HEK293 (cell line): ENCODE data around the gene CTBP1.

ENCODE experiments used
- CTCF ChIA-PET: fragments of 350-600 bp; formaldehyde crosslinking; extraction: SDS; loops from one replicate; lab custom pipeline; 2021; ENCODE audit warnings: antibody characterized with exemption; lab: Yijun Ruan, JAX
- POLR2A ChIA-PET: fragments of 300-600 bp; formaldehyde crosslinking; extraction: SDS; loops from one replicate; lab custom pipeline; 2020; ENCODE audit warnings: antibody characterized with exemption, inconsistent platforms; lab: Yijun Ruan, JAX
- H3K27ac ChIP-seq: fragments of 200-500 bp; sonication (Bioruptor generic); 2 replicates; pipeline ENCODE4 v1.5.1; 2014; ENCODE audit warnings: low read depth, low read length, control low read depth, inconsistent platforms; ENCODE audit errors: extremely low read depth
- H3K36me3 ChIP-seq, 2 experiments: fragments of 200-500 bp in 1 of 2; sonication (Bioruptor generic) in 1 of 2; 1 replicate in 1 of 2; 2 replicates in 1 of 2; pipeline ENCODE4 v1.5.1; 2014 to 2017; ENCODE audit warnings: inconsistent platforms in 2 of 2, low read length in 2 of 2; ENCODE audit not compliant: control insufficient read depth in 2 of 2, insufficient read depth in 1 of 2
- H3K4me1 ChIP-seq: fragments of 200-500 bp; sonication (Bioruptor generic); 2 replicates; pipeline ENCODE4 v1.5.1; 2014; ENCODE audit warnings: mild to moderate bottlenecking, low read length, inconsistent platforms; ENCODE audit not compliant: control insufficient read depth, insufficient read depth
- H3K4me3 ChIP-seq: 2 replicates; pipeline ENCODE4 v1.5.1; 2011; ENCODE audit warnings: low read depth, mild to moderate bottlenecking, control low read depth, low read length, moderate library complexity
- H3K9me3 ChIP-seq: fragments of 200-500 bp; sonication (Bioruptor generic); 2 replicates; pipeline ENCODE4 v1.5.1; 2014; ENCODE audit warnings: low read depth, low read length, inconsistent platforms; ENCODE audit not compliant: control insufficient read depth, insufficient read depth
- KLF17 ChIP-seq: fragments of 450-650 bp; formaldehyde crosslinking; IDR thresholded peaks from 2 replicates; pipeline ENCODE4 v1.5.1; 2016; ENCODE audit warnings: missing biosample characterization, missing genetic modification characterization
- REPIN1 ChIP-seq: fragments of 450-650 bp; formaldehyde crosslinking; IDR thresholded peaks from 2 replicates; pipeline ENCODE4 v1.5.1; 2017; ENCODE audit warnings: missing biosample characterization, missing genetic modification characterization, low read depth
- YY2 ChIP-seq: fragments of 450-650 bp; formaldehyde crosslinking; IDR thresholded peaks from 2 replicates; pipeline ENCODE4 v1.5.1; 2016; ENCODE audit warnings: missing biosample characterization, missing genetic modification characterization
- ZBTB20 ChIP-seq: fragments of 450-650 bp; formaldehyde crosslinking; IDR thresholded peaks from 2 replicates; pipeline ENCODE4 v1.5.1; 2016; ENCODE audit warnings: missing biosample characterization, missing genetic modification characterization
- ZNF175 ChIP-seq: fragments of 450-650 bp; formaldehyde crosslinking; IDR thresholded peaks from 2 replicates; pipeline ENCODE4 v1.5.1; 2016; ENCODE audit warnings: missing biosample characterization, missing genetic modification characterization
- ZNF24 ChIP-seq: fragments of 450-650 bp; formaldehyde crosslinking; IDR thresholded peaks from 2 replicates; pipeline ENCODE4 v1.5.1; 2016; ENCODE audit warnings: missing biosample characterization, missing genetic modification characterization
- ZNF274 ChIP-seq, 2 experiments: fragments of 200-500 bp in 1 of 2; fragments of 450-650 bp in 1 of 2; sonication (Bioruptor generic) in 1 of 2; formaldehyde crosslinking in 1 of 2; IDR thresholded peaks; 2 replicates each; pipeline versions ENCODE4 v1.5.1 to v1.6.1; 2014 to 2016; ENCODE audit warnings: borderline replicate concordance in 1 of 2, inconsistent platforms in 1 of 2, low read length in 1 of 2, missing biosample characterization in 1 of 2, missing genetic modification characterization in 1 of 2
- ZNF280D ChIP-seq: fragments of 450-650 bp; formaldehyde crosslinking; IDR thresholded peaks from 2 replicates; pipeline ENCODE4 v1.5.1; 2016; ENCODE audit warnings: missing biosample characterization, missing genetic modification characterization
- ZNF394 ChIP-seq: fragments of 450-650 bp; formaldehyde crosslinking; IDR thresholded peaks from 2 replicates; pipeline ENCODE4 v1.5.1; 2016; ENCODE audit warnings: missing biosample characterization, missing genetic modification characterization, mild to moderate bottlenecking, moderate library complexity, borderline replicate concordance
- ZNF660 ChIP-seq: fragments of 450-650 bp; IDR thresholded peaks from 2 replicates; pipeline ENCODE4 v1.5.1; 2018; ENCODE audit warnings: missing biosample characterization, mild to moderate bottlenecking, missing genetic modification characterization
- ZNF677 ChIP-seq: fragments of 450-650 bp; IDR thresholded peaks from 2 replicates; pipeline ENCODE4 v1.5.0; 2018; ENCODE audit warnings: missing biosample characterization, mild to moderate bottlenecking, missing genetic modification characterization, moderate library complexity
- ZNF701 ChIP-seq: fragments of 450-650 bp; formaldehyde crosslinking; IDR thresholded peaks from 2 replicates; pipeline ENCODE4 v1.5.1; 2016; ENCODE audit warnings: missing biosample characterization, missing genetic modification characterization
- ZNF777 ChIP-seq: fragments of 450-650 bp; formaldehyde crosslinking; IDR thresholded peaks from 2 replicates; pipeline ENCODE4 v1.5.1; 2017; ENCODE audit warnings: missing biosample characterization, missing genetic modification characterization, borderline replicate concordance
- ZNF785 ChIP-seq: fragments of 450-650 bp; formaldehyde crosslinking; IDR thresholded peaks from 2 replicates; pipeline ENCODE4 v1.5.1; 2016; ENCODE audit warnings: missing biosample characterization, missing genetic modification characterization
- TF ChIP-seq, protein P1 (sequence below): fragments of 450-650 bp; formaldehyde crosslinking; IDR thresholded peaks from 2 replicates; pipeline ENCODE4 v1.5.1; 2016; ENCODE audit warnings: missing biosample characterization, missing genetic modification characterization
- TF ChIP-seq, protein P2 (sequence below): fragments of 450-650 bp; formaldehyde crosslinking; IDR thresholded peaks from 2 replicates; pipeline ENCODE4 v1.5.1; 2016; ENCODE audit warnings: missing biosample characterization, missing genetic modification characterization
- TF ChIP-seq, protein P3 (sequence below): IDR thresholded peaks from 2 replicates; pipeline ENCODE4 v1.6.1; 2011; ENCODE audit warnings: mild to moderate bottlenecking, low read depth, low read length, borderline replicate concordance

CTBP1 gene

DNA sequence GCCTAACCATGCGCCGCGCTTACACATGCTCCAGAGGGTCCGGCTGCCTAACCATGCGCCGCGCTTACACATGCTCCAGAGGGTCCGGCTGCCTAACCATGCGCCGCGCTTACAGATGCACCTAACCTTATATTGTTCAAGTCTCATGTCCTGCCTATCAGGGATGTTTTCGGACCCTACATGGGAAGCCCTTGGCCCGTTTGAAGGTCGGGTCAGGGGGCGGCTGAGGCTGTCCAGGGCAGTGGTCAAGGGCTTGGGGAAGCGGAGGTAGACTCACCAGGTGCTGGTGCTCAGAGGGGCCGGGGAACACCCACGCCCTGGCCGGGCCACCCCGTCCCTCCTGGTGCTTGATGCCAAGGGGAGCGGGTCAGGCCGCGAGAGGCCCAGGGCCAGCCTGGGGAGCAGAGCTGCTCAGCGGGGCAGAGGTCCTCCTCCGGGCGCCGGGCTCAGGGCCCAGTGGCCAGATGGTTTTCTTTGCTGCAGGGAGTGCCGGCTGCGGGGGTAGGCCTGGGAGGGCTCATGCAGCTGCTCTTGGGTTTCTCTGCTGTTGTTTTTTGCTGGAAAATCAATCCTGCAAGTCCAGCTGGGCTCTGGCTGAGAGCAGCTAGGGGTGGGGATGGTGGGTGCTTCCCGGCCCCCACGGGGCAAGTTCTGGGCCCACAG lies 41.2 kb downstream of the CTBP1 start:
- Histone ChIP-seq H3K4me3 (no peak overlapping the region), H3K27ac (no peak overlapping the region), H3K9me3 (no peaks in the 10 kb centered on the region), H3K4me1 (no peaks in the 10 kb centered on the region), H3K36me3 (peaks cover 0 to 16% of the 10 kb centered on the region in 2 experiments; a peak in 1 of 3 replicates)
- ChIA-PET POLR2A (interaction anchor here (0.6 kb wide), 1 partner anchor 16 kb away, joined by 10 read pairs; no protein-coding TSS in a partner anchor), CTCF (no interaction called here)
- TF ChIP-seq ZBTB20 (tag by site-specific recombination) (no peak), ZNF274 (IDR thresholded peaks at IDR 0.05; ENCODE audit: low read length) (no peak), ZNF274 (tag by site-specific recombination; IDR thresholded peaks at IDR 0.05; ENCODE audit: borderline replicate concordance) (no peak)

- Histone ChIP-seq H3K27ac (no peak overlapping the region), H3K4me3 (no peak overlapping the region), H3K9me3 (no peaks in the 10 kb centered on the region), H3K36me3 (peaks cover 0 to 10% of the 10 kb centered on the region in 2 experiments; a peak in 1 of 3 replicates), H3K4me1 (no peaks in the 10 kb centered on the region)
- POLR2A ChIA-PET, result no interaction called here
- TF ChIP-seq ZNF394 (no peak), ZNF785 (no peak), REPIN1 (no peak), ZNF677 (no peak), ZNF701 (tag by site-specific recombination) (no peak), ZNF280D (tag by site-specific recombination) (no peak), KLF17 (tag by site-specific recombination) (no peak), ZNF777 (tag by site-specific recombination) (no peak), YY2 (tag by site-specific recombination) (no peak), ZNF175 (no peak), ZNF660 (tag by site-specific recombination) (no peak), ZNF24 (tag by site-specific recombination) (no peak)
- TF ChIP-seq, protein P1, sequence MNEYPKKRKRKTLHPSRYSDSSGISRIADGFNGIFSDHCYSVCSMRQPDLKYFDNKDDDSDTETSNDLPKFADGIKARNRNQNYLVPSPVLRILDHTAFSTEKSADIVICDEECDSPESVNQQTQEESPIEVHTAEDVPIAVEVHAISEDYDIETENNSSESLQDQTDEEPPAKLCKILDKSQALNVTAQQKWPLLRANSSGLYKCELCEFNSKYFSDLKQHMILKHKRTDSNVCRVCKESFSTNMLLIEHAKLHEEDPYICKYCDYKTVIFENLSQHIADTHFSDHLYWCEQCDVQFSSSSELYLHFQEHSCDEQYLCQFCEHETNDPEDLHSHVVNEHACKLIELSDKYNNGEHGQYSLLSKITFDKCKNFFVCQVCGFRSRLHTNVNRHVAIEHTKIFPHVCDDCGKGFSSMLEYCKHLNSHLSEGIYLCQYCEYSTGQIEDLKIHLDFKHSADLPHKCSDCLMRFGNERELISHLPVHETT, result no peak
- TF ChIP-seq, protein P2, sequence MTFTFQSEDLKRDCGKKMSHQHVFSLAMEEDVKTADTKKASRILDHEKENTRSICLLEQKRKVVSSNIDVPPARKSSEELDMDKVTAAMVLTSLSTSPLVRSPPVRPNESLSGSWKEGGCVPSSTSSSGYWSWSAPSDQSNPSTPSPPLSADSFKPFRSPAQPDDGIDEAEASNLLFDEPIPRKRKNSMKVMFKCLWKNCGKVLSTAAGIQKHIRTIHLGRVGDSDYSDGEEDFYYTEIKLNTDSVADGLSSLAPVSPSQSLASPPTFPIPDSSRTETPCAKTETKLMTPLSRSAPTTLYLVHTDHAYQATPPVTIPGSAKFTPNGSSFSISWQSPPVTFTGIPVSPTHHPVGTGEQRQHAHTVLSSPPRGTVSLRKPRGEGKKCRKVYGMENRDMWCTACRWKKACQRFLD (tag by site-specific recombination), result no peak
- TF ChIP-seq, protein P3, sequence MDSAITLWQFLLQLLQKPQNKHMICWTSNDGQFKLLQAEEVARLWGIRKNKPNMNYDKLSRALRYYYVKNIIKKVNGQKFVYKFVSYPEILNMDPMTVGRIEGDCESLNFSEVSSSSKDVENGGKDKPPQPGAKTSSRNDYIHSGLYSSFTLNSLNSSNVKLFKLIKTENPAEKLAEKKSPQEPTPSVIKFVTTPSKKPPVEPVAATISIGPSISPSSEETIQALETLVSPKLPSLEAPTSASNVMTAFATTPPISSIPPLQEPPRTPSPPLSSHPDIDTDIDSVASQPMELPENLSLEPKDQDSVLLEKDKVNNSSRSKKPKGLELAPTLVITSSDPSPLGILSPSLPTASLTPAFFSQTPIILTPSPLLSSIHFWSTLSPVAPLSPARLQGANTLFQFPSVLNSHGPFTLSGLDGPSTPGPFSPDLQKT, result no peak
- TF ChIP-seq, all 188 proteins: peak for 0
- CTCF ChIA-PET, result no interaction called here
Observed at GRCh38 chr4:1207157-1207470, 41.8 kb downstream of the CTBP1 start.
